ENCODE results near the gene ZNF776. TPM values are rescaled to one million over a fixed set of nuclear protein-coding genes. Genes with fewer than 3 reads are reported as not detected.
A peak's percentile ranks its signal among the peaks of the same experiment; 100 is the strongest.
"Not testable (repeated sequence)": the region's sequence is repeated elsewhere in the genome, so short reads cannot be mapped to it uniquely, and the experiment has no call there.

ZNF776 gene
- total RNA-seq, 2 experiments from 2014 or later: 12.5 to 15.5 TPM

DNA sequence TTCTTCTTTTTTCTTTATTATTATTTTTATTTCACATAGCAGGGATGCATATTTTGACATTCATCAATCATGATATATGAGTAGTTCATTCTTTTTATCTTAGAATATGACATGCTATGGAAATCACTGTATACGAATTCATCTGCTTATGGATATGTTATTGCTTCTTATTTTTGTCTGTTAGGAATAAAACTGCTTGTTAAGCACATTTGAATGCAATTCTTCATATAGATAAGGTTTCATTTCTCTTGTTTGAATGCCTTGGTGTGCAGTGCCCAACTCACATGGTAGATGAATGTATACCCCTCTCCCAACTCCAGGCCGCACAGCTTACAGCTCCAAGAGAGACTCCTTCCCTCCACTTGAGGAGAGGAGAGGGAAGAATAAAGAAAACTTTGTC lies 11.3 kb downstream of the ZNF776 start:
- DNase-seq: no peak
- H3K27me3 Mint-ChIP-seq: no peaks in the 10 kb centered on the region
- no peak overlapping the region for H3K4me3 Mint-ChIP-seq
- H3K27ac Mint-ChIP-seq: no peak overlapping the region
- peaks cover 95% of the 10 kb centered on the region for H3K36me3 Mint-ChIP-seq
- H3K4me1 Mint-ChIP-seq: no peaks in the 10 kb centered on the region
- H3K9me3 Mint-ChIP-seq: peaks cover 47% of the 10 kb centered on the region

DNA sequence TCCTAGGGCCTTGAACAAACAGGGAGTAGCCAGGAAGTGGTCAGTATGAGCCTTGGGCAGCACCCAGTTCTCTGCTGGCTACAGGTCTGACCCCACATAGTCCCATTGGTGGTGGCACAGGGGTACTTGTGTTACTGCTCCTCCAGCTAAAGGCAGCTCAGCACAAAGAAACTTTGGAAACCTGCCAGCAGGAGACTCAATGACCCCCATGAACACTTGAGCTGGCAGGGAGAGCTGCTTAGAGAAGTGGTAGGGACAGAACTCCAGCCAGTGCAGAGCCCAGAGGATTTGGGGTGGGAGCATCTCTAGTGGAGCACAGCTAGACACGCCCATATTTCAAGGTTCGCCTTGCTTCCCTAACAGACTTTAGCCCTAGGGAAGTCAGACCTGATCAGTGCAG lies 12.5 kb downstream of the ZNF776 start:
- no peaks in the 10 kb centered on the region for H3K4me1 Mint-ChIP-seq
- H3K27me3 Mint-ChIP-seq: no peaks in the 10 kb centered on the region
- no peak for DNase-seq
- peaks cover 95% of the 10 kb centered on the region for H3K36me3 Mint-ChIP-seq
- H3K27ac Mint-ChIP-seq: no peak overlapping the region
- peaks cover 36% of the 10 kb centered on the region for H3K9me3 Mint-ChIP-seq
- H3K4me3 Mint-ChIP-seq: no peak overlapping the region

DNA sequence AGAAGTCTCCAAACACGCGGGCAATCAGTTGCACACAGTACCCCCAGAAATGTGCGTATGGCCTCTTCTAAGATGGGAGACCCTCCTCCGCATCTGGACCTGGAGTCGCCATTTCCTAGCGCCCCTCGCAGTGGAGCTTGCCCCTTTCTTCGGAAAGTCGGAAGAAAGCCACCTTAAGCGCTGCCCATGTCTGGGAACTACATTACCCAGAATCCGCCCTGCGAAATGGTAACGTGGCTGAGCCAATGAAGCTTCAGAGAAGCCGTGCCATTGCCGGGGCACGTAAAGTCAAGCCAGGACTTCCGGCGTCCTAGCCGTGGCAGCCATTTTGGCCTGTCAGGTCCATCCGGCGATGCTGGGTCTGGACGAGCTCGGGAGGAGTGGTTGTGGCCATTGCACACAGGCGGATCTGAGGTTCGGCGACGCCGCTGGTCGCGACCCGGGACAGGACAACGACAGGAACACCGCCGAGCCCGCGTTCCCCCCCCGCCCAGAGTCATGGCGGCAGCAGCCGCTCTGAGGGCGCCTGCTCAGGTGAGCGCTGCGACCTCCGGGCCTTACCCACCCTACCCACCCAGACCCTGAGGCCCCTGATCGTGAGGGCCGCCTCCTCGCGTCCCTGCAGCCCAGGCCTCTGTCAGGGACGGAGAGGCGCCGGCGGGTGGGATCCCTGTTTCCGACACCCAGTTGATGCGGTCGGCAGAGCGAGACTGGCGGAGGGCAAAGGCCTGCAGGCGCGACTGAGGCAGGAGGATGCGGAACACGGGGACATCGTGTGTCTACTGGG lies 22.9 kb downstream of the ZNF776 start, which contains the start of gene ZNF586:
Gene ZNF586, plus strand, starts transcription at position 332 of the 787 bp plus-strand sequence. Its CDS starts 167 bp downstream, at position 499.
- peaks cover 68% of the 10 kb centered on the region for H3K36me3 Mint-ChIP-seq
- peaks cover 26% of the 10 kb centered on the region for H3K4me1 Mint-ChIP-seq
- H3K27me3 Mint-ChIP-seq: no peaks in the 10 kb centered on the region
- peak within 1 kb of the TSS; percentile 92 for H3K4me3 Mint-ChIP-seq
- peak within 1 kb of the TSS; percentile 89 for H3K27ac Mint-ChIP-seq
- peak; percentile 88 for DNase-seq
- H3K9me3 Mint-ChIP-seq: peaks cover 22% of the 10 kb centered on the region

DNA sequence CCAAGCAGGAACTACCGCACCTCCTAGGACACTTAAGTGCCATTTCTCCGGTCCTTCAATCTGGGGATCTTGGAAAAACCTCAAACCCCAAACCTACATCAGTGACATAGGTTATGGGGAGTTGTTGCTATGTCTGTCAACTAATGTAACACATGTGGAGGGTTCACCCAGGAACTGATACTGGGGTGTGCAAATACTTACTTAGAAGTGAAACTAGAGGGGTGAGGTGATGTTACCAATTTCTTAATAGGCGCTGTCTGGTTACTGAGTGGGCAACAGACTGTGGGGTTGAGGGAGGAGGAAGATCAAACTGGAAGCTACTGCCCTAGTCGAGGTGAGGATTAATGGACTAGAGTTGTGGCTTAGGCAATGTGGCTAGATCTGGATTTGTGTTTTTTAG lies 24.8 kb downstream of the ZNF776 start:
- Mint-ChIP-seq H3K27me3 (no peaks in the 10 kb centered on the region), H3K9me3 (peaks cover 34% of the 10 kb centered on the region), H3K36me3 (peaks cover 81% of the 10 kb centered on the region), H3K4me3 (peak overlapping the region; percentile 92), H3K27ac (peak overlapping the region; percentile 52), H3K4me1 (peaks cover 32% of the 10 kb centered on the region)
- DNase-seq: no peak

DNA sequence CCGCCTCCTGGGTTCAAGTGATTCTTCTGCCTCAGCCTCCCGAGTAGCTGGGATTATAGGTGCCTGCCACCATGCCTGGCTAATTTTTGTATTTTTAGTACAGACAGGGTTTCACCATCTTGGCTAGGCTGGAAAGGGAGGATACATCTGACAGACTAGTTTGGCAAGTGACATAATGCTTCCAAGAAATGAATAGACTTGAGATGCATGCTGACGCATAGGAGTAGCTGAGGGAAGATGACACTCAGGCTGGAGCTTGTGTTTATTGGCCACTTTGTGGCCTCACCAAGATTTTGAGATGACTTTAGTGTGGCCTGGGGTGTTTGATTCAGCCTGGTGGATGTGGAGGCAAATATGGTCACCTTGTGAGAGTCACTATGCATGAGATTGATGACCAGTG lies 26.9 kb downstream of the ZNF776 start:
- H3K27me3 Mint-ChIP-seq: no peaks in the 10 kb centered on the region
- no peak for DNase-seq
- peaks cover 49% of the 10 kb centered on the region for H3K9me3 Mint-ChIP-seq
- H3K36me3 Mint-ChIP-seq: peaks cover 93% of the 10 kb centered on the region
- peak overlapping the region; percentile 71 for H3K27ac Mint-ChIP-seq
- peaks cover 32% of the 10 kb centered on the region for H3K4me1 Mint-ChIP-seq
- peak overlapping the region; percentile 14 for H3K4me3 Mint-ChIP-seq

DNA sequence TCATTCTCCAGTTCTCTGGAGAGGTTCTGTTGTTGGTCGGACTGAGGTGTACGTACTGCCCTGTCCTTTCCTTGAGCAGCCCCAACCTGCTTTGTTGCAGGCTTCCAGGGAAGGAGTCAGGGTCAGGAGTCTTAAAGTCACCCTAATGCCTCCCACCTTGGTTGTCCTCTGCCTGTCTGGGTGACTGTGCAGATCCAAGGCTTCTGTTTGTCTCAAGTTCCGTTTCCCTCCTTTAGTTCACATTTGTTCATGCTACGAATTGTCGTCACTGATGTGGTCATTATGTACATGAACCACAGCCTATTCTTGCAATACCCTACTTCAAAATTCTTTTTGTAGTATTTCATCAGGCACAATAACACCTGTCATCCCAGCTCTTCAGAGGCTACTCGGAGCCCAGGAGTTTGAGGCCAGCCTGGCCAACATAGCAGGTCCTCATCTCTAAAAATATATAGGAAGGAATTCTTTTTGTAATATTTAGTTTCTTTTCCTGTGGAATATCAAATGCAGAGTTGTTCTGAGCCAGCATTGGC lies 30.2 kb downstream of the ZNF776 start:
- H3K36me3 Mint-ChIP-seq: peaks cover 98% of the 10 kb centered on the region
- H3K27me3 Mint-ChIP-seq: no peaks in the 10 kb centered on the region

DNA sequence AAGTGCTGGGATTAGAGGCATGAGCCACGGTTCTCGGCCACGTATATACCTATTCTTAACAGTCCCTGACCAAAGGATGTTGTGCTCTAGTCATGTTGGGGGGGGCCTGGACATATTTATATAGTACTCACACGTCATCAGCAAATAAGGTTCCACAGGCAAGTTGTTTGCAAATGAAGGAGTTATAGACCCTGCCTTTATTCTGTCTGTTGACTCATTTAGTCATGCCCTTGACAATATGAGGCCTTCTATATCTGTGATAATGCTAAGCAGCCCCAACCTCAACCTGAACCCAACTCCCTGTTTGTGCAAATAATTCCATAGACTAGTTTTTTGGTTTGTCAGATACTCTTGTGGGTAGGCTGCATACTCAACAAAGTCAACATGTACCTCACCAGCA lies 31.7 kb downstream of the ZNF776 start:
- H3K4me1 Mint-ChIP-seq: peaks cover 11% of the 10 kb centered on the region
- no peak for DNase-seq
- H3K36me3 Mint-ChIP-seq: peaks cover 91% of the 10 kb centered on the region
- no peak overlapping the region for H3K4me3 Mint-ChIP-seq
- peaks cover 64% of the 10 kb centered on the region for H3K9me3 Mint-ChIP-seq
- no peaks in the 10 kb centered on the region for H3K27me3 Mint-ChIP-seq
- H3K27ac Mint-ChIP-seq: no peak overlapping the region

More for the DNA sequence above, 30.2 kb downstream of the ZNF776 start:
- no peak for DNase-seq
- no peak overlapping the region for H3K27ac Mint-ChIP-seq
- H3K9me3 Mint-ChIP-seq: peaks cover 68% of the 10 kb centered on the region
- H3K4me3 Mint-ChIP-seq: no peak overlapping the region
- peaks cover 19% of the 10 kb centered on the region for H3K4me1 Mint-ChIP-seq

DNA sequence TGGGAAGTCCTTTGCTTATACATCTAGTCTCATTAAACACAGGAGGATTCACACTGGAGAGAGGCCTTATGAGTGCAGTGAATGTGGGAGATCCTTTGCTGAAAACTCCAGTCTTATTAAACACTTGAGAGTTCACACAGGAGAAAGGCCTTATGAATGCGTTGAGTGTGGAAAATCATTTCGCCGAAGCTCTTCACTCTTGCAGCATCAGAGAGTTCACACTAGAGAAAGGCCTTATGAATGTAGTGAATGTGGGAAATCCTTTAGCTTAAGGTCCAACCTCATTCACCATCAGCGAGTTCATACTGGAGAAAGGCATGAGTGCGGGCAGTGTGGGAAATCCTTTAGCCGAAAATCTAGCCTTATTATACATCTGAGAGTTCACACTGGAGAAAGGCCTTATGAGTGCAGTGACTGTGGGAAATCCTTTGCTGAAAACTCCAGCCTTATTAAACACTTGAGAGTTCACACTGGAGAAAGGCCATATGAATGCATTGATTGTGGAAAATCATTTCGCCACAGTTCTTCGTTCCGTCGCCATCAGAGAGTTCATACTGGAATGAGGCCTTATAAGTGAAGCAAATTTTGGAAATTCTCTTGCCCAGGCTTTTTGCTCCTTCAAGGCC lies 32.7 kb downstream of the ZNF776 start:
- H3K27me3 Mint-ChIP-seq: no peaks in the 10 kb centered on the region
- H3K4me1 Mint-ChIP-seq: peaks cover 6% of the 10 kb centered on the region
- no peak for DNase-seq
- H3K9me3 Mint-ChIP-seq: peaks cover 59% of the 10 kb centered on the region
- no peak overlapping the region for H3K27ac Mint-ChIP-seq
- peaks cover 85% of the 10 kb centered on the region for H3K36me3 Mint-ChIP-seq
- no peak overlapping the region for H3K4me3 Mint-ChIP-seq

DNA sequence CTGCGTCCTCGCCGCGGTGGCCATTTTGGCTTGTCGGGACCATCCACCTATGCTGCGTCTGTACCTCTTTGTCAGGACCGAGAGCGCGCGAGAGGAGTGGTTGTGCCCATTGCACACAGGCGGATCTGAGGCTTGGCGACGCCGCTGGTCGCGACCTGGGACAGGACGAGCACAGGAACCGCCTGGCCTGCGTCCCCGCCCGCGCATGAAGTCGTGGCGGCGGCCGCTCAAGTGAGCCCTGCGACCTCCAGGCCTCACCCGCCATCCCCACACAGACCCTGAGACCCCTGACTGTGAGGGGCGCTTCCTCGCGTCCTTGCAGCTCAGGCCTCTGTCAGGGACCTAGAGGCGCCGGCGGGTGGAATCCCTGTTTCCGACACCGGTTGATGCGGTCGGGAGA lies 39.7 kb downstream of the ZNF776 start:
- H3K4me3 Mint-ChIP-seq: no peak overlapping the region

DNA sequence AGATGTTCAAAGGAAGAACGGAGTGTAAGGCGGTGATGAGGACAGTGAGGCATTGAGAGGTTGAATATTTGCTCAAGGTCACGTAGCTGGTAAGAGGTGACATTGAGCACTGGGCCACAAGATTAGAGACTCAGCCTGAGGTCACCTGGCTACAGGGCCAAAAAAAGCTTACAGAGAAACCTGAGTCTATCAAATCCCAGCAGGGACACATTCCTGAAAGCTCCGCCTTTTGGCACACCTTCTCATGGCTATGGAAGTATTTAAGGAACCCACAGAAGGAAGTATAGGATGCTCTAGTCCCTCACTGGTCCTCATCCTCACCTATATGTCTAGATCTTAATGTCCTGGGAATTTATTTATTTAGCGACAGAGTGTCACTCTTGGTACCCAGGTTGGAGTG lies 40.3 kb downstream of the ZNF776 start:
- DNase-seq: no peak

More for the DNA sequence above, 39.7 kb downstream of the ZNF776 start:
- peaks cover 77% of the 10 kb centered on the region for H3K36me3 Mint-ChIP-seq
- no peak for DNase-seq
- no peaks in the 10 kb centered on the region for H3K27me3 Mint-ChIP-seq
- peaks cover 7% of the 10 kb centered on the region for H3K4me1 Mint-ChIP-seq
- no peak overlapping the region for H3K27ac Mint-ChIP-seq
- H3K9me3 Mint-ChIP-seq: peaks cover 46% of the 10 kb centered on the region

DNA sequence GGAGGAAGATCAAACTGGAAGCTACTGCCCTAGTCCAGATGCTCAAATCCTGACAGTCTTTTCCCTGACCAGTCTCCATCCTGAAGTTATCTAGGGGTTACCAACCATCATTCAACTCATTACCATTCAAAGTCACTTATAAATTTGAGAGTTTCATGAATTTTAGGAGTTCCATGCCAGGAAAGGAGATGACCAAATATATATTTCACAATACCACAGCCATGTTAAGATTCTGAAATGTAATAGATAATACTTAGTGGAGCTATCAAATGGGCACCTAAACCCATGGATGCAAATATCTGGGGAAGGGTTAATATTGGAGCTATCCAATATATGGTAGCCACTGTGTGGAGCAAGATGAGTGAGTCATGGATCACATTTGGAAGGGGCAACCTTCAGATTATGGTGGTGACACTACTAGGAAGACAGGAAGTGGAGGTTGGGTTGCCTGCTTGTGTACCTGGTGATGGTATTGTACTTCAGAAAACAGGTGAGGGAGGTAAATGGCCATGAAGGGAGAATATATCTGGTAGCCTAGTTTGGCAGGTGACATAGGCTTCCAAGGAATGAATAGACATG lies 41.6 kb downstream of the ZNF776 start:
- no peak for DNase-seq
- H3K36me3 Mint-ChIP-seq: peaks cover 75% of the 10 kb centered on the region
- no peaks in the 10 kb centered on the region for H3K27me3 Mint-ChIP-seq
- H3K9me3 Mint-ChIP-seq: peaks cover 40% of the 10 kb centered on the region
- H3K4me3 Mint-ChIP-seq: no peak overlapping the region
- H3K27ac Mint-ChIP-seq: no peak overlapping the region
- H3K4me1 Mint-ChIP-seq: peaks cover 7% of the 10 kb centered on the region

More for the DNA sequence above, 40.3 kb downstream of the ZNF776 start:
- Mint-ChIP-seq H3K4me3 (no peak overlapping the region), H3K27ac (no peak overlapping the region), H3K27me3 (no peaks in the 10 kb centered on the region), H3K9me3 (peaks cover 45% of the 10 kb centered on the region), H3K36me3 (peaks cover 77% of the 10 kb centered on the region), H3K4me1 (peaks cover 7% of the 10 kb centered on the region)

DNA sequence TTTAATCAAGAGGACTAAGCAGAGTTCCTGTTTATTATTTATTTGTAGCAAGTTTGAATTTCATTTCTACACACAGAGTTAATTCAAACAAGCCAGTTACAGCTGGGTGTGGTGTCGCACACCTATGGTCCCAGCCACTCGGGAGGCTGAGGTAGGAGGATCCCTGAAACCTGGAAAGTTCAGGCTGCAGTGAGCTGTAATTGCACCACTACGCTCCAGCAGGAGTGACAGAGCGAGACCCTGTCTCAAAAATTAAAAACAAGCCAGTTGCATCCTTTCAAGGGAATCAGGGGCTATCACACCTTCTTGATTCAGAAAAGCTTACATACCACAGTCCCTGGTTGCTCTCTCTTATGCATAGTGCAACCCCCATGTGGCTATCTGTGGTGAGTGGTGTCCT lies 42.7 kb downstream of the ZNF776 start:
- Mint-ChIP-seq H3K4me1 (peaks cover 7% of the 10 kb centered on the region), H3K9me3 (peaks cover 40% of the 10 kb centered on the region), H3K36me3 (peaks cover 81% of the 10 kb centered on the region), H3K27ac (no peak overlapping the region), H3K4me3 (no peak overlapping the region), H3K27me3 (no peaks in the 10 kb centered on the region)
- no peak for DNase-seq

DNA sequence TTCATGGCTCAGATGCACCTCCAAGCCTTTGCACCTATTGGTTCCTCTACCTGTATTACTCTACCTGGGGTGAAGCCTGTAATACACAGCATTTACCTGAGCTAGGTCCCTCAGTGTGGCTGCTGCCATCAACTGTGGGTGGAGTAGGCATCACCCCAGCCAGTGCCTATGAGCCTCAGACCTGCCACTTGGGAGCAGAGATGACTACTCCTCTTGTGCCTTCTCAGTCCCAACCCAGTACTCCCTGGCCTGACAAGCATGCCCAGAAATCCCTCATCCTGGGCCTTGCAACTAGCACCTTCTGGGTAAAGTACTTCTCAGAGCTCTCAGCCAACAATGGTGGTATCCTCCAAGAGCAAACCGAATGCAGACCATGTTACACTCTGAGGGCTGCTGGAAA lies 50.0 kb downstream of the ZNF776 start:
- H3K36me3 Mint-ChIP-seq: peaks cover 47% of the 10 kb centered on the region
- H3K4me3 Mint-ChIP-seq, H3K27me3 Mint-ChIP-seq, H3K4me1 Mint-ChIP-seq, DNase-seq, H3K27ac Mint-ChIP-seq, H3K9me3 Mint-ChIP-seq: not testable (repeated sequence)

DNA sequence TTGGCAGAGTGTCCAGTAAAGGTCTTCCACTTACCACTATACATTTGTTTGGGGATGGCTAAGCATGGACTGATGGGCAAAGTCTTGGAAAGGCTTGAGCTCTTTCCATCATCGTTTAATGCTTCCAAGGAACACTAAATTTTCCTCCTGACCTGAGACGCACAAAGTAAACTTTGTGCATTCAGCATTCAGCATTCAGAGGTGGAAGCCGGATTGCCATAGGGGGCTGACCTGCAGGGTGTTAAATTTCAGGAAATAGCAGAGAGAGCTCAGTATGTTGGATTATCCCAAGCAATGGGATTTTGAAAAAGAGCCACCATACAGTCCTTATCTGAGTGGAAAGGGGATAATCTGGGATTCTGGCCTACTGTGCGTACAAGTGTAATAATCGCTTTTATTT lies 54.1 kb downstream of the ZNF776 start:
- H3K27me3 Mint-ChIP-seq: no peaks in the 10 kb centered on the region
- peaks cover 36% of the 10 kb centered on the region for H3K36me3 Mint-ChIP-seq
- H3K27ac Mint-ChIP-seq: no peak overlapping the region
- DNase-seq: no peak
- H3K4me1 Mint-ChIP-seq: peaks cover 30% of the 10 kb centered on the region
- H3K4me3 Mint-ChIP-seq: no peak overlapping the region
- H3K9me3 Mint-ChIP-seq: no peaks in the 10 kb centered on the region

DNA sequence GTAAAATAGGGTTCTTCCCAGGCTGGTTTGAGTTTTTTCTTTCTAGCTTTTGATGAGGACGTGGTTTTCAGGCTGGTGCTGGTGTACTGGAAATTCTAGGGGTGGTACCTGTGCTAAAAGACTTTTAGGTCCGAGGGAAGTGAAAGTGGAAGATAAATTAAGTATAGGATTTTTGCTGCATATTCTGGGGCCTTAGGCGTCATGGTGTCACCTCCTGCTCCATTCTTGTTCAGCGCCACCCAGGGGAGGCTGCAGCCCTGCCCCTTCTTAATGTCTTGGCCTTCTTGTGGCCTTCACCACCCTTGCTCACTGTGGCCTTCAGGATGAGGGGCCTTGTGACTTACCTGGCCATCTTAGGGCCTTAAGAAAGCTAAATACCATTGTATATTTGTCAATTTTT lies 55.7 kb downstream of the ZNF776 start:
- H3K27me3 Mint-ChIP-seq: no peaks in the 10 kb centered on the region
- no peak overlapping the region for H3K4me3 Mint-ChIP-seq
- no peaks in the 10 kb centered on the region for H3K9me3 Mint-ChIP-seq
- H3K27ac Mint-ChIP-seq: peak overlapping the region; percentile 9
- DNase-seq: no peak
- H3K4me1 Mint-ChIP-seq: peaks cover 35% of the 10 kb centered on the region
- H3K36me3 Mint-ChIP-seq: peaks cover 34% of the 10 kb centered on the region
